ENCODE measurements around the gene SORCS2.

DNA sequence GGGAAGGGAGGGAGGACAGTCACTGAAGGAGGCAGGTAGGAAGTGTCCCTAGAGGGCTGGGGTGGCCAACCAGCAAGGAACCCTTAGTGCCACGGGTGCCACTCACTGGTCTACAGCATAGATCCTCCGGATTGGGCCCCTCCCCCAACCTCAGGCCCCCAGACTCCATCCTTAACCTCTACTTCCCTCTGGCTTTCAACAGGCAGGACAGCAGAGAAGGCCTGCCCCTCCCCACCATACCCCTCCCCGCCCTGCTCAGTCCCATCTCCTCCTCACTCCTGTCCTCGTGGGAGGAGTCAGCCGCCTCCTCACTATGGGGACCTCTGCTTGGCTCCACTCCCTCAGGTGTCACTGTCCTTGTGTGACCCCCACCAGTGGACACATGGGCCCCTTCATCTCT, 320.1 kb downstream of the SORCS2 start:
- TF ChIP-seq, protein P1, sequence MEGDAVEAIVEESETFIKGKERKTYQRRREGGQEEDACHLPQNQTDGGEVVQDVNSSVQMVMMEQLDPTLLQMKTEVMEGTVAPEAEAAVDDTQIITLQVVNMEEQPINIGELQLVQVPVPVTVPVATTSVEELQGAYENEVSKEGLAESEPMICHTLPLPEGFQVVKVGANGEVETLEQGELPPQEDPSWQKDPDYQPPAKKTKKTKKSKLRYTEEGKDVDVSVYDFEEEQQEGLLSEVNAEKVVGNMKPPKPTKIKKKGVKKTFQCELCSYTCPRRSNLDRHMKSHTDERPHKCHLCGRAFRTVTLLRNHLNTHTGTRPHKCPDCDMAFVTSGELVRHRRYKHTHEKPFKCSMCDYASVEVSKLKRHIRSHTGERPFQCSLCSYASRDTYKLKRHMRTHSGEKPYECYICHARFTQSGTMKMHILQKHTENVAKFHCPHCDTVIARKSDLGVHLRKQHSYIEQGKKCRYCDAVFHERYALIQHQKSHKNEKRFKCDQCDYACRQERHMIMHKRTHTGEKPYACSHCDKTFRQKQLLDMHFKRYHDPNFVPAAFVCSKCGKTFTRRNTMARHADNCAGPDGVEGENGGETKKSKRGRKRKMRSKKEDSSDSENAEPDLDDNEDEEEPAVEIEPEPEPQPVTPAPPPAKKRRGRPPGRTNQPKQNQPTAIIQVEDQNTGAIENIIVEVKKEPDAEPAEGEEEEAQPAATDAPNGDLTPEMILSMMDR (IDR thresholded peaks at IDR 0.05; ENCODE audit: low read depth, low read length) = no peak
- TF ChIP-seq EZH2phosphoT487 (IDR thresholded peaks at IDR 0.05; ENCODE audit: low read depth) = no peak
